ENCODE data around the gene ACRV1. TPM values are rescaled to one million over a fixed set of nuclear protein-coding genes. Genes with fewer than 3 reads are reported as not detected.

ACRV1 gene
- polyA plus RNA-seq, 2 of the 4 experiments (the other 2 are of a cell fraction) = 0.13 to 0.19 TPM

DNA sequence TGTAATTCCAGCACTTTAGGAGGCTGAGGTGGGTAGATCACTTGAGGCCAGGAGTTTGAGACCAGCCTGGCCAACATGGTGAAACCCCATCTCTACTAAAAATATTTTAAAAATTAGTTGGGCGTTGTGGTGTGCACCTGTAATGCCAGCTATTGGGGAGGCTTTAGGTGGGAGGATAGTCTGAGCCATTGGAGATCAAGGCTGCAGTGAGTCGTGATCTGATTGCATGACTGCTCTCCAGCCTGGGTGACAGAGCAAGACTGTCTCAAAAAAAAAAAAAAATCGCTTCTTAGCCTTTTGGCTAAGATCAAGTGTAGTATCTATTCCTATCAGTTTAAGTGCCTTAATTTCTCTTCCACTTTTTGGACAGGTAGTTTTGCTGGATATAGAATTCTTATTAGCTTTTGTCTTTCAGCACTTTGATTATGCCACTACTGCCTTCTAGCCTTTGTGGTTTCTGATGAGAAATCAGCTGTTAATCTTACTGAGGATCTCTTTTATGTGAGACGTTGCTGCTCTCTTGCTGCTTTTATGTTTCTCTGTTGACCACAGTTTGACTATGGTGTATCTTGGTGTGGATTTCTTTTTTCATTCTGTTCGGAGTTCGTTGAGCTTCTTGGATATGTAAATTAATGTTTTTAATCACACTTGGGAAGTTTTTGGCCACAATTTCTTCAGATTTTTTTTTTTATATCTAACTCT is 31.0 kb downstream of the ACRV1 start:
- ChIA-PET CTCF (interaction anchor here (0.6 to 0.7 kb wide), 3 partner anchors 30 to 293 kb away, joined by 3 to 5 read pairs (median 3); partner anchors contain the start of gene EI24), POLR2A (interaction anchor here (0.6 kb wide), 1 partner anchor 237 kb away, joined by 4 read pairs; no protein-coding TSS in a partner anchor)
- no peak for ATAC-seq
- no peak overlapping the region for H3K27ac ChIP-seq
- TF ChIP-seq TFCP2L1 (CRISPR knock-in tag; IDR thresholded peaks at IDR 0.05) (no peak), KDM5A (IDR thresholded peaks at IDR 0.05) (no peak), MAFK (IDR thresholded peaks at IDR 0.05; ENCODE audit: partially characterized antibody) (no peak)
- TF ChIP-seq, protein P1, sequence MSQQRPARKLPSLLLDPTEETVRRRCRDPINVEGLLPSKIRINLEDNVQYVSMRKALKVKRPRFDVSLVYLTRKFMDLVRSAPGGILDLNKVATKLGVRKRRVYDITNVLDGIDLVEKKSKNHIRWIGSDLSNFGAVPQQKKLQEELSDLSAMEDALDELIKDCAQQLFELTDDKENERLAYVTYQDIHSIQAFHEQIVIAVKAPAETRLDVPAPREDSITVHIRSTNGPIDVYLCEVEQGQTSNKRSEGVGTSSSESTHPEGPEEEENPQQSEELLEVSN (IDR thresholded peaks at IDR 0.05; ENCODE audit: borderline replicate concordance, low read depth) = no peak
- no peak overlapping the region for H3K4me2 ChIP-seq
- no peaks in the 10 kb centered on the region for H3K4me1 ChIP-seq
- no peak overlapping the region for H3K4me3 ChIP-seq
- FAIRE-seq = no peak
- H3K9me3 ChIP-seq = no peaks in the 10 kb centered on the region
- WGBS (ENCODE audit: missing lambda C conversion rate) = 95% methylated on average over 6 of the region's 6 CpGs
- DNase-seq (ENCODE audit: low read depth in 1 of 2, low spot score in 1 of 2) = no peak

DNA sequence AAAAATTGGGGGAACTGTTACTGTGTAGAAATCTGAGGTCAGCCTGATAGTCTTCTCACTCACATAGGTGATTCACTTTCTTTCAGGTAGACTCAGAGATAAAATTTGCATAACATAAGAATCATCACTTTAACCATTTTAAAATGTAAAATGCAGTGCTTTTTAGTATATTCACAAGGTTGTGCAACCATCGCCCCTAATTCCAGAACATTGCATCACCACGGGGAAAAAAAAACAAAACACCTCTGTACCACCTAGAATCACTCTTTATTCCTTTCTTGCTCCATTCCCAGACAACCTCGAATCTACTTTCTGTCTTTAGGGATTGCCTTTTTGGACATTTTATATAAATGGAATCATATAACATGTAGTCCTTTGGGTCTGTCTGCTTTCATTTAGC is 34.8 kb downstream of the ACRV1 start:
- TF ChIP-seq CBX8 (IDR thresholded peaks at IDR 0.05) (no peak), CEBPB (IDR thresholded peaks at IDR 0.05) (0 out of 4 replicates have a peak, but pooled peaks of 1 of the 2 experiments have one; percentile 5)
- 95% methylated on average over 3 of the region's 3 CpGs for WGBS (ENCODE audit: missing lambda C conversion rate)
- no peak overlapping the region for H3K4me3 ChIP-seq
- ATAC-seq = no peak
- no peak for FAIRE-seq
- DNase-seq (ENCODE audit: low read depth in 1 of 2, low spot score in 1 of 2) = no peak
- H3K27ac ChIP-seq = no peak overlapping the region
- H3K4me1 ChIP-seq = no peaks in the 10 kb centered on the region
- H3K9me3 ChIP-seq = no peaks in the 10 kb centered on the region
- ChIA-PET CTCF (no interaction called here), POLR2A (no interaction called here)
- no peak overlapping the region for H3K4me2 ChIP-seq

GRCh38 chr11:125638315-125638714 is 42.3 kb downstream of the ACRV1 start:
- H3K9me3 ChIP-seq = no peaks in the 10 kb centered on the region
- ChIA-PET CTCF (no interaction called here), POLR2A (no interaction called here)
- no peak for FAIRE-seq
- H3K4me2 ChIP-seq = peak overlapping the region; percentile 93
- peak overlapping the region; percentile 64 to 74; a peak in 4 of 6 replicates for H3K27ac ChIP-seq
- peak in 1 of 2 experiments; percentile 54; a peak in 4 of 6 replicates for ATAC-seq
- DNase-seq (ENCODE audit: low read depth in 1 of 2, low spot score in 1 of 2) = no peak
- TF ChIP-seq CTCF (IDR thresholded peaks at IDR 0.05) (no peak), ZSCAN20 (CRISPR knock-in tag; IDR thresholded peaks at IDR 0.05) (no peak), CBX8 (IDR thresholded peaks at IDR 0.05) (no peak), ZFP36 (IDR thresholded peaks at IDR 0.05; ENCODE audit: borderline replicate concordance, partially characterized antibody) (no peak), HOXB5 (CRISPR knock-in tag; IDR thresholded peaks at IDR 0.05) (no peak), NPAS2 (CRISPR knock-in tag; IDR thresholded peaks at IDR 0.05; ENCODE audit: borderline replicate concordance) (no peak), KDM1A (IDR thresholded peaks at IDR 0.05; ENCODE audit: low read depth) (no peak), NFE2L2 (conservative IDR thresholded peaks at IDR 0.05; ENCODE audit: low read length) (no peak), FOSB (CRISPR knock-in tag; IDR thresholded peaks at IDR 0.05) (no peak), POLR2AphosphoS2 (conservative IDR thresholded peaks at IDR 0.05; ENCODE audit: low read length) (no peak), TFCP2L1 (CRISPR knock-in tag; IDR thresholded peaks at IDR 0.05) (no peak), ESRRA (IDR thresholded peaks at IDR 0.05; ENCODE audit: borderline replicate concordance, low read length) (no peak), ZNF302 (CRISPR knock-in tag; IDR thresholded peaks at IDR 0.05) (no peak), ZC3H11A (IDR thresholded peaks at IDR 0.05) (no peak)
- TF ChIP-seq, protein P1 (IDR thresholded peaks at IDR 0.05; ENCODE audit: borderline replicate concordance, low read depth) = no peak
- H3K4me1 ChIP-seq = peaks cover 20% of the 10 kb centered on the region
- WGBS (ENCODE audit: missing lambda C conversion rate) = 45% methylated on average over 1 of the region's 1 CpG
- H3K4me3 ChIP-seq = peak overlapping the region; percentile 25; the same call in 2 of the 3 replicates

Data from A549 (cell line).